Measurements from ENCODE around the gene CEP112. TPM values are rescaled to one million over a fixed set of nuclear protein-coding genes. Genes with fewer than 3 reads are reported as not detected.

CEP112 gene
- total RNA-seq, 4 donors from 2014 or later, result 0.53 to 41.3 (median 5.7) TPM

- Histone ChIP-seq H3K36me3 (no peaks in the 10 kb centered on the region), H3K27ac (no peak overlapping the region), H3K9me3 (no peaks in the 10 kb centered on the region), H3K27me3 (no peaks in the 10 kb centered on the region), H3K4me3 (no peak overlapping the region), H3K4me1 (no peaks in the 10 kb centered on the region)
- TF ChIP-seq CTCF (IDR thresholded peaks at IDR 0.05) (no peak), POLR2A (IDR thresholded peaks at IDR 0.05) (no peak)
- DNase-seq, result no peak
Observed at GRCh38 chr17:65723431-65724151, 468.3 kb downstream of the CEP112 start.

GRCh38 chr17:65718601-65719000 lies 473.3 kb downstream of the CEP112 start:
- no peaks in the 10 kb centered on the region for H3K27me3 ChIP-seq
- no peak for DNase-seq
- no peaks in the 10 kb centered on the region for H3K4me1 ChIP-seq
- no peak for TF ChIP-seq CTCF (IDR thresholded peaks at IDR 0.05)
- TF ChIP-seq POLR2A (IDR thresholded peaks at IDR 0.05), result no peak
- H3K4me3 ChIP-seq, result no peak overlapping the region
- H3K27ac ChIP-seq, result no peak overlapping the region
- no peaks in the 10 kb centered on the region for H3K36me3 ChIP-seq
- no peaks in the 10 kb centered on the region for H3K9me3 ChIP-seq

- Histone ChIP-seq H3K4me3 (no peak overlapping the region), H3K27ac (no peak overlapping the region), H3K4me1 (peaks cover 0 to 10% (median 0%) of the 10 kb centered on the region in 4 donors), H3K9me3 (no peaks in the 10 kb centered on the region), H3K36me3 (no peaks in the 10 kb centered on the region), H3K27me3 (no peaks in the 10 kb centered on the region)
- DNase-seq, result no peak
- TF ChIP-seq CTCF (IDR thresholded peaks at IDR 0.05), result no peak
- TF ChIP-seq POLR2A (IDR thresholded peaks at IDR 0.05), result no peak
Observed at GRCh38 chr17:65712383-65713267, 479.3 kb downstream of the CEP112 start.

- Histone ChIP-seq H3K36me3 (no peaks in the 10 kb centered on the region), H3K27me3 (no peaks in the 10 kb centered on the region), H3K27ac (no peak overlapping the region), H3K9me3 (no peaks in the 10 kb centered on the region), H3K4me3 (peak overlapping the region in 2 of 4 donors; percentile 32 to 43), H3K4me1 (peaks cover 0 to 10% (median 0%) of the 10 kb centered on the region in 4 donors)
- TF ChIP-seq POLR2A (IDR thresholded peaks at IDR 0.05) (no peak), CTCF (IDR thresholded peaks at IDR 0.05) (no peak)
- DNase-seq, result peak in 2 of 3 donors; percentile 50 to 56
Observed at GRCh38 chr17:65711671-65712276, 480.2 kb downstream of the CEP112 start.

- H3K27me3 ChIP-seq, result no peaks in the 10 kb centered on the region
- no peaks in the 10 kb centered on the region for H3K36me3 ChIP-seq
- H3K9me3 ChIP-seq, result no peaks in the 10 kb centered on the region
- no peak for DNase-seq
- no peak overlapping the region for H3K27ac ChIP-seq
- peaks cover 0 to 8% (median 0%) of the 10 kb centered on the region in 4 donors for H3K4me1 ChIP-seq
- TF ChIP-seq POLR2A (IDR thresholded peaks at IDR 0.05) (no peak), CTCF (IDR thresholded peaks at IDR 0.05) (no peak)
- no peak overlapping the region for H3K4me3 ChIP-seq
Observed at GRCh38 chr17:65707780-65708179, 484.2 kb downstream of the CEP112 start.
